ENCODE results near the gene BOD1. TPM values are rescaled to one million over a fixed set of nuclear protein-coding genes. Genes with fewer than 3 reads are reported as not detected.

Gene BOD1
- total and polyA plus RNA-seq, 9 of the 15 experiments (the other 6 are each of a cell fraction or from before 2014, with no cell fraction given), result 10.1 to 31.6 (median 22.6) TPM

GRCh38 chr5:173625673-173626504, 9.4 kb upstream of the BOD1 start (continued):
- TF ChIP-seq TAF15 (IDR thresholded peaks at IDR 0.05; ENCODE audit: low read depth, low read length) (no peak), MYBL2 (IDR thresholded peaks at IDR 0.05; ENCODE audit: low read depth) (no peak), MYBL2 (CRISPR knock-in tag; IDR thresholded peaks at IDR 0.05; ENCODE audit: borderline replicate concordance) (no peak), ZNF197 (CRISPR knock-in tag; IDR thresholded peaks at IDR 0.05; ENCODE audit: low read depth) (no peak), KDM5B (IDR thresholded peaks at IDR 0.05; ENCODE audit: insufficient replicate concordance, low read depth, low read length) (no peak), ARID2 (IDR thresholded peaks at IDR 0.05) (peak; percentile 22; the same call in 1 of the 2 replicates), MTA2 (IDR thresholded peaks at IDR 0.05; ENCODE audit: low read depth) (no peak), GATAD2B (IDR thresholded peaks at IDR 0.05; ENCODE audit: borderline replicate concordance) (no peak), ZNF518B (CRISPR knock-in tag; IDR thresholded peaks at IDR 0.05) (no peak), ZNF316 (IDR thresholded peaks at IDR 0.05) (no peak), MIER1 (IDR thresholded peaks at IDR 0.05; ENCODE audit: low read depth) (no peak), HDAC3 (IDR thresholded peaks at IDR 0.05; ENCODE audit: borderline replicate concordance, partially characterized antibody) (no peak), NCOA6 (IDR thresholded peaks at IDR 0.05) (no peak), ZNF134 (CRISPR knock-in tag; conservative IDR thresholded peaks at IDR 0.05) (no peak), HOXB6 (CRISPR knock-in tag; IDR thresholded peaks at IDR 0.05; ENCODE audit: borderline replicate concordance) (no peak), CREB1 (IDR thresholded peaks at IDR 0.05) (no peak), CREB1 (CRISPR knock-in tag; IDR thresholded peaks at IDR 0.05) (no peak), PRPF4 (IDR thresholded peaks at IDR 0.05; ENCODE audit: insufficient read depth, low read depth, low read length, poor library complexity, severe bottlenecking) (no peak), NFE2 (IDR thresholded peaks at IDR 0.05; ENCODE audit: low read depth) (no peak), POLR2H (tag; IDR thresholded peaks at IDR 0.05; ENCODE audit: low read depth) (no peak), RAD51 (IDR thresholded peaks at IDR 0.05; ENCODE audit: borderline replicate concordance, low read depth) (peak; percentile 67), USF2 (CRISPR knock-in tag; IDR thresholded peaks at IDR 0.05) (peak; percentile 59), CHD4 (IDR thresholded peaks at IDR 0.05; ENCODE audit: insufficient read depth, insufficient replicate concordance, low read depth, low read length, poor library complexity, severe bottlenecking) (no peak)

Measured in K562 (cell line).